Panc1 (cell line): Measurements from ENCODE around the gene MAP3K2.

Experiments used
- TCF7L2 ChIP-seq: IDR thresholded peaks from 2 replicates; pipeline ENCODE4 v1.6.1; 2011; ENCODE audit warnings: mild to moderate bottlenecking, low read depth, low read length, inconsistent platforms
- TF ChIP-seq, protein P1 (sequence below): fragments of 450-650 bp; IDR thresholded peaks from 2 replicates; pipeline ENCODE4 v1.5.1; 2017; ENCODE audit warnings: mild to moderate bottlenecking
- TF ChIP-seq, protein P2 (sequence below), 2 experiments: IDR thresholded peaks; 2 replicates each; pipeline ENCODE4 v1.6.1; 2011 to 2012; ENCODE audit warnings: low read depth in 2 of 2, control low read depth in 1 of 2, low read length in 1 of 2, mild to moderate bottlenecking in 1 of 2, moderate library complexity in 1 of 2; ENCODE audit not compliant: insufficient read depth in 1 of 2

DNA sequence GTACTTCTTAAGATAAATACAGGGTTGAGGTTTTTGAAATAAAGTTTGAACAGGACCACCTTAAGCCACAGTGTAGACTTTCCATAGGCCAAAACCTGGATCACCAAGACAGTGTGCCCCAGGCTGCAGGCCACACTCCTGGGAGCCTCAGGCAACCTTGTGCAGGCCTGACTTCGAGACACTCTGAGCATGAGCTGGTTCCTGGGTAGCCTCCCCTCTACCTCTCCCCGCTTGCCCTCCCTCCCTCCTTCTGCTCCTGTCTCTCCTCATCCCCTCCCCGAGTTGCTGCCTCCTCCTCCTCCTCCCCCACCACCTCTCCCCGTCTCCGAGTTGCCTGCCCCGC lies 19.9 kb upstream of the MAP3K2 start:
- TF ChIP-seq, protein P1, sequence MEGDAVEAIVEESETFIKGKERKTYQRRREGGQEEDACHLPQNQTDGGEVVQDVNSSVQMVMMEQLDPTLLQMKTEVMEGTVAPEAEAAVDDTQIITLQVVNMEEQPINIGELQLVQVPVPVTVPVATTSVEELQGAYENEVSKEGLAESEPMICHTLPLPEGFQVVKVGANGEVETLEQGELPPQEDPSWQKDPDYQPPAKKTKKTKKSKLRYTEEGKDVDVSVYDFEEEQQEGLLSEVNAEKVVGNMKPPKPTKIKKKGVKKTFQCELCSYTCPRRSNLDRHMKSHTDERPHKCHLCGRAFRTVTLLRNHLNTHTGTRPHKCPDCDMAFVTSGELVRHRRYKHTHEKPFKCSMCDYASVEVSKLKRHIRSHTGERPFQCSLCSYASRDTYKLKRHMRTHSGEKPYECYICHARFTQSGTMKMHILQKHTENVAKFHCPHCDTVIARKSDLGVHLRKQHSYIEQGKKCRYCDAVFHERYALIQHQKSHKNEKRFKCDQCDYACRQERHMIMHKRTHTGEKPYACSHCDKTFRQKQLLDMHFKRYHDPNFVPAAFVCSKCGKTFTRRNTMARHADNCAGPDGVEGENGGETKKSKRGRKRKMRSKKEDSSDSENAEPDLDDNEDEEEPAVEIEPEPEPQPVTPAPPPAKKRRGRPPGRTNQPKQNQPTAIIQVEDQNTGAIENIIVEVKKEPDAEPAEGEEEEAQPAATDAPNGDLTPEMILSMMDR, result no peak
- TF ChIP-seq TCF7L2, result no peak
- TF ChIP-seq, protein P2, sequence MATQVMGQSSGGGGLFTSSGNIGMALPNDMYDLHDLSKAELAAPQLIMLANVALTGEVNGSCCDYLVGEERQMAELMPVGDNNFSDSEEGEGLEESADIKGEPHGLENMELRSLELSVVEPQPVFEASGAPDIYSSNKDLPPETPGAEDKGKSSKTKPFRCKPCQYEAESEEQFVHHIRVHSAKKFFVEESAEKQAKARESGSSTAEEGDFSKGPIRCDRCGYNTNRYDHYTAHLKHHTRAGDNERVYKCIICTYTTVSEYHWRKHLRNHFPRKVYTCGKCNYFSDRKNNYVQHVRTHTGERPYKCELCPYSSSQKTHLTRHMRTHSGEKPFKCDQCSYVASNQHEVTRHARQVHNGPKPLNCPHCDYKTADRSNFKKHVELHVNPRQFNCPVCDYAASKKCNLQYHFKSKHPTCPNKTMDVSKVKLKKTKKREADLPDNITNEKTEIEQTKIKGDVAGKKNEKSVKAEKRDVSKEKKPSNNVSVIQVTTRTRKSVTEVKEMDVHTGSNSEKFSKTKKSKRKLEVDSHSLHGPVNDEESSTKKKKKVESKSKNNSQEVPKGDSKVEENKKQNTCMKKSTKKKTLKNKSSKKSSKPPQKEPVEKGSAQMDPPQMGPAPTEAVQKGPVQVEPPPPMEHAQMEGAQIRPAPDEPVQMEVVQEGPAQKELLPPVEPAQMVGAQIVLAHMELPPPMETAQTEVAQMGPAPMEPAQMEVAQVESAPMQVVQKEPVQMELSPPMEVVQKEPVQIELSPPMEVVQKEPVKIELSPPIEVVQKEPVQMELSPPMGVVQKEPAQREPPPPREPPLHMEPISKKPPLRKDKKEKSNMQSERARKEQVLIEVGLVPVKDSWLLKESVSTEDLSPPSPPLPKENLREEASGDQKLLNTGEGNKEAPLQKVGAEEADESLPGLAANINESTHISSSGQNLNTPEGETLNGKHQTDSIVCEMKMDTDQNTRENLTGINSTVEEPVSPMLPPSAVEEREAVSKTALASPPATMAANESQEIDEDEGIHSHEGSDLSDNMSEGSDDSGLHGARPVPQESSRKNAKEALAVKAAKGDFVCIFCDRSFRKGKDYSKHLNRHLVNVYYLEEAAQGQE (IDR thresholded peaks at IDR 0.05; ENCODE audit: insufficient read depth in 1 of 2, low read depth in 2 of 2, low read length in 1 of 2), result no peak
